ENCODE results near the gene RNLS.

- no peak for TF ChIP-seq CTCF (IDR thresholded peaks at IDR 0.05)
- TF ChIP-seq MAX (CRISPR knock-in tag; IDR thresholded peaks at IDR 0.05) = no peak
Measured at GRCh38 chr10:88280518-88280917, 302.6 kb downstream of the RNLS start.

All from WTC11 (cell line).